ENCODE measurements around the gene NRGN.
A peak's percentile ranks its signal among the peaks of the same experiment; 100 is the strongest.

NRGN gene

DNA sequence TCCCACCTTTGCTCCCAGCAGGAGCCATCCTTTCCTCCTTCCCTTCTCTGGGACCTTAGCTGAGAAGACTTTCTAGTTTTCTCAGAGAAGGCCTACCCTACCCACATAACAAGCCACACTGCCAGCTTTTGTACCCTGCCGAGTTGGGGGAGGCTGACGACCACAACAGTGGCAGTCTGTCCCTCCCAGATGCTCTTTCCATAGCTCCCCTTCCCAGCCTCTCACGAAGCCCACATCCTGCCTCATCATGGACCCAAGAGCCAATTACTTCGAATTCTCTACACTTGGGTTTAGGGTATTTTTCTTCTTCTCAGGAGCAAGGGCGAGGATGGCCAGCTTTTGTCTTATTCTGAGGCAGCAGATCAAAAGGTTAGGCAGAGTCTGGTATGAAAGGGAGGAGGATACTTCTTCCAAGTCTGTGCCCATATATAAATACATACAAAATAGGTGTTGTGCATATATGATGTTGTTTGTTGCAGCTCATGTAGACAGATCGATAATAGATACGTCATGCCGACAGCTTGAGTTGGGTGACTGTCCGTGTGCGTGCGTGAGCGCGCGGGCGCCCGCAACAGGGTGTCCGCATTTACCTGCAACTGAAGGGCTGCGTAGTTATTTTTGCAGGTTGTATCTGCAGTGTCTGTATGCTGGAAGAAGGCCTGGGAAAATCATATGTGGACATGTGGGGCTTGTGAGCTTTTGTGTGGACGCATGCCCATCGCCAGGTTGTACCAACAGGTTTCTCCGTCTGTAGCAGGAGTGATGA is 846 bp upstream of the NRGN start:
- Histone ChIP-seq H3K4me3 (ENCODE audit: insufficient read depth, low read depth, low read length, poor library complexity, severe bottlenecking) (peak overlapping the region; percentile 69), H3K36me3 (ENCODE audit: control insufficient read depth, insufficient read depth, low read length) (no peaks in the 10 kb centered on the region), H3K4me1 (ENCODE audit: control insufficient read depth, insufficient read depth, low read length, poor library complexity, severe bottlenecking) (peaks cover 10% of the 10 kb centered on the region), H3K9me3 (ENCODE audit: control insufficient read depth, low read length) (no peaks in the 10 kb centered on the region), H3K27ac (ENCODE audit: insufficient read depth, low read length, poor library complexity, severe bottlenecking) (no peak overlapping the region), H3K27me3 (replicated peaks; ENCODE audit: control insufficient read depth, insufficient read depth, low read length, poor library complexity, severe bottlenecking) (no peaks in the 10 kb centered on the region)
- DNase-seq = no peak

DNA sequence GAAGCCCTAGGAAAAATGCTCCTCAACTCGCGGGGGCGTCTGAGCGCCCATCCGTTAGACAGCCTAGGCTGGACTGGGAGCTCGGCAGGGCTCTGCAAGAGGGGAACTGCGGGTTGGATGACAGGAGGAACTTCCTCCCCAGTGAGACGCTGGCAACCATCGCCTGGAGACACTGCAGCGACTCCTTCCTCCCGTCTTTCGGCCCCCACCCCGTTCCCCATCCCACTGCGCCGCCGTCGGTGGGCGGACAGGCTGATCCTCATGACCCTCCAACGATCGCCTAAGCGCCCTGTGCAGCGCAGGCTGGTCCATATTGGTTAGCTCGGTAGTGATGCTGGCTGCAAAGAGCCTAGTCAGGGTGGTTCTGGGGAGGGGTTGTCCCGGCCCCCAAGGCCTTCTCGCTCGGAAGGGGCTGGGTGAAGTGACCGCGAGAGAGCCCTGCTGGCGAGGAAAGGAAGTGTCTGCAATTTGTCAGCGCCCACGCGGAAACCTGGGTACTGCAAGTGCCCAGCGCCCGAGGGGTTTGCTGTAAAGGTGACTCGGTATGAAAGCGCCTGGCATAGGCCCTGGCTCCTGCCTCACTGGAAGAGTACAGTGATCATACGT is 638 bp downstream of the NRGN start:
- H3K4me1 ChIP-seq (ENCODE audit: control insufficient read depth, insufficient read depth, low read length, poor library complexity, severe bottlenecking) = peaks cover 10% of the 10 kb centered on the region
- H3K9me3 ChIP-seq (ENCODE audit: control insufficient read depth, low read length) = no peaks in the 10 kb centered on the region
- H3K4me3 ChIP-seq (ENCODE audit: insufficient read depth, low read depth, low read length, poor library complexity, severe bottlenecking) = peak overlapping the region; percentile 69
- peak; percentile 25 to 39 (median 38) for DNase-seq
- H3K27ac ChIP-seq (ENCODE audit: insufficient read depth, low read length, poor library complexity, severe bottlenecking) = no peak overlapping the region
- no peaks in the 10 kb centered on the region for H3K36me3 ChIP-seq (ENCODE audit: control insufficient read depth, insufficient read depth, low read length)
- no peaks in the 10 kb centered on the region for H3K27me3 ChIP-seq (replicated peaks; ENCODE audit: control insufficient read depth, insufficient read depth, low read length, poor library complexity, severe bottlenecking)

DNA sequence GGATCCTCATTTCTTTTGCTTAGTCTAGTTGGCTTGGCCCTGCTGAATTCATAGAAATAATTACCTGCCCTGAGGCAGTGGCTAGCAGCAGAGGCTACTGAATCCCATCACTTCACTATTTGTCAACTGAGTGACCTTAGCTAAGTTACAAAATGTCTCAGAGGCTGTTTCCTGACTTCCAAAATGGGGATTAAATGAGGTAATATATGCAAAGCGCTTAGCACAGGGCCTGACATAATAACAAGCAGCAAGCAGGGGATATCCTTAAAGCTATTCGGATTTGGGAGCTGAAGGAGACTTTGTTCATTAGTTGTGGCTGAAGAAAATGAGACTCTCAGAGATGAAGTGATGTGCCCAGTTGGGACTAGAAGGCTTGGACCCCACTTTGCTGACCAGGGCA is 2.8 kb downstream of the NRGN start:
- Histone ChIP-seq H3K4me3 (ENCODE audit: insufficient read depth, low read depth, low read length, poor library complexity, severe bottlenecking) (no peak overlapping the region), H3K27me3 (replicated peaks; ENCODE audit: control insufficient read depth, insufficient read depth, low read length, poor library complexity, severe bottlenecking) (no peaks in the 10 kb centered on the region), H3K4me1 (ENCODE audit: control insufficient read depth, insufficient read depth, low read length, poor library complexity, severe bottlenecking) (peaks cover 17% of the 10 kb centered on the region), H3K9me3 (ENCODE audit: control insufficient read depth, low read length) (no peaks in the 10 kb centered on the region), H3K27ac (ENCODE audit: insufficient read depth, low read length, poor library complexity, severe bottlenecking) (no peak overlapping the region), H3K36me3 (ENCODE audit: control insufficient read depth, insufficient read depth, low read length) (no peaks in the 10 kb centered on the region)
- DNase-seq = no peak

DNA sequence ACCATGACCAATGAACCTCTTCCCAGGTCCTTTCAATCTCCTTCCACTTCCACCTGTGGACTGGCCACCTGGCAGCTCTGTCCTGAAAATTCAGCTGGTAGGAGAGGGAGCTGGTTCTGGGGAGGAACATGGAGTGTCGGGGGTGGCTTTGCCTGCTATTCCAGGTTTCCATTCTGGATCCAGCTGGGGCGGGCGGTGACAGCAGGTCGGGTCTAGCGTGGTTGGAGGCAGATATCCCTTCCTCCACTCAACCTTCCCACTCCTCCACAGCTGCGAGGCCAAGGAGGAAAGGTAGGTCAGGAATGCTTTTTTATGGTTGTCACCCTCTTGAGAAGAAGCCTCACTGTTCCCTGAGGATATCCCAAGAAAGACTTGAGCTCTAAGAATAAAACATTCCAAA is 3.3 kb downstream of the NRGN start:
- H3K4me1 ChIP-seq (ENCODE audit: control insufficient read depth, insufficient read depth, low read length, poor library complexity, severe bottlenecking) = peaks cover 17% of the 10 kb centered on the region
- no peaks in the 10 kb centered on the region for H3K36me3 ChIP-seq (ENCODE audit: control insufficient read depth, insufficient read depth, low read length)
- no peak overlapping the region for H3K27ac ChIP-seq (ENCODE audit: insufficient read depth, low read length, poor library complexity, severe bottlenecking)
- H3K9me3 ChIP-seq (ENCODE audit: control insufficient read depth, low read length) = no peaks in the 10 kb centered on the region
- no peak overlapping the region for H3K4me3 ChIP-seq (ENCODE audit: insufficient read depth, low read depth, low read length, poor library complexity, severe bottlenecking)
- no peaks in the 10 kb centered on the region for H3K27me3 ChIP-seq (replicated peaks; ENCODE audit: control insufficient read depth, insufficient read depth, low read length, poor library complexity, severe bottlenecking)
- DNase-seq = no peak

DNA sequence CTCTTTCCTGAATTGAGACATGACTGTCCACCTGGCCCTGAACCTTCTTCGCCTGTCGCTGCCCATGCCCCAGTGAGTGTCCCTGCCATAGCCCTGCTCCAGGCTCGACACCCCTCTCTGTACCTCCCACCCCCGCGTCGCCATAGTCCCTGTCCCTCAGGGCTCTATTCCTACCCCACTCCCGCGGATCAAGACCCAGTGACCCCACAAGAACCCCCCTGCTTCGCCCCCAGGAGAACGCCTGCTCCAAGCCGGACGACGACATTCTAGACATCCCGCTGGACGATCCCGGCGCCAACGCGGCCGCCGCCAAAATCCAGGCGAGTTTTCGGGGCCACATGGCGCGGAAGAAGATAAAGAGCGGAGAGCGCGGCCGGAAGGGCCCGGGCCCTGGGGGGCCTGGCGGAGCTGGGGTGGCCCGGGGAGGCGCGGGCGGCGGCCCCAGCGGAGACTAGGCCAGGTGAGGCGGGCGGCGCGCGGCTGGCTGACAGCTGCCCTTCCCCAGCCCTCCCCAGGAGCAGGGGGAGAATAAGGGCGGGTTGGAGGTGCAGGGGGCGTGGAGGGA is 5.6 kb downstream of the NRGN start:
- Histone ChIP-seq H3K27me3 (replicated peaks; ENCODE audit: control insufficient read depth, insufficient read depth, low read length, poor library complexity, severe bottlenecking) (no peaks in the 10 kb centered on the region), H3K4me1 (ENCODE audit: control insufficient read depth, insufficient read depth, low read length, poor library complexity, severe bottlenecking) (peaks cover 11% of the 10 kb centered on the region), H3K4me3 (ENCODE audit: insufficient read depth, low read depth, low read length, poor library complexity, severe bottlenecking) (peak overlapping the region; percentile 96), H3K9me3 (ENCODE audit: control insufficient read depth, low read length) (no peaks in the 10 kb centered on the region), H3K27ac (ENCODE audit: insufficient read depth, low read length, poor library complexity, severe bottlenecking) (no peak overlapping the region), H3K36me3 (ENCODE audit: control insufficient read depth, insufficient read depth, low read length) (no peaks in the 10 kb centered on the region)
- no peak for DNase-seq

DNA sequence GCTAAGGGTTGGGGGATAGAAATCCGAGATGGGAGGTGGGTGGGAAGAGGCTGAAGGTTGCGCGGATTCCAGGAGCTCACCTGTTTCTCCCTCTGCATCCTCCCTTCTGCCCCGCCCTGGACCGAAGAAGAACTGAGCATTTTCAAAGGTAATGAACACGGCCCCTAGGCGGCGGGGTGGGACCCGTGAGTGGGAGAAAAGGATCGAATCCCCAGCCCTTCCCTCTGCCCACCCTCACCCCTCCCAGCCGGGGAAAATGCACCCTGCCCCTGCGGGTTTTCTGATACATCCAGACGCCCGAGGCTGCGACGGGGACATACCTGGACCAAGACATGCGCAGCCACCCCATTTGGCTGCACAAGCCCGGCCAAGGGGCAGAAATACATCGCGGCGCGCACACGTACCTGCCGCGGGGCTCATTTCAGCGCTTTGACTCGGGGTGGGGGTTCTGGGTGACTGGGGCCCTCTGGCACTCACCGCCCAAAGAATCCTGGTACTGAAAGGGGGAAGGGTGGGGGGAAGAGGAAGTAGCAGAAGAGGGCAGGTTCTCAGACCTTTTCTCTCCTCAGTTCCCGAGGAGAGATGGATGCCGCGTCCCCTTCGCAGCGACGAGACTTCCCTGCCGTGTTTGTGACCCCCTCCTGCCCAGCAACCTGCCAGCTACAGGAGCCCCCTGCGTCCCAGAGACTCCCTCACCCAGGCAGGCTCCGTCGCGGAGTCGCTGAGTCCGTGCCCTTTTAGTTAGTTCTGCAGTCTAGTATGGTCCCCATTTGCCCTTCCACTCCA is 6.3 kb downstream of the NRGN start:
- no peaks in the 10 kb centered on the region for H3K27me3 ChIP-seq (replicated peaks; ENCODE audit: control insufficient read depth, insufficient read depth, low read length, poor library complexity, severe bottlenecking)
- no peaks in the 10 kb centered on the region for H3K36me3 ChIP-seq (ENCODE audit: control insufficient read depth, insufficient read depth, low read length)
- no peak for DNase-seq
- peaks cover 7% of the 10 kb centered on the region for H3K4me1 ChIP-seq (ENCODE audit: control insufficient read depth, insufficient read depth, low read length, poor library complexity, severe bottlenecking)
- no peaks in the 10 kb centered on the region for H3K9me3 ChIP-seq (ENCODE audit: control insufficient read depth, low read length)
- peak overlapping the region; percentile 96 for H3K4me3 ChIP-seq (ENCODE audit: insufficient read depth, low read depth, low read length, poor library complexity, severe bottlenecking)
- H3K27ac ChIP-seq (ENCODE audit: insufficient read depth, low read length, poor library complexity, severe bottlenecking) = peak overlapping the region; percentile 72

DNA sequence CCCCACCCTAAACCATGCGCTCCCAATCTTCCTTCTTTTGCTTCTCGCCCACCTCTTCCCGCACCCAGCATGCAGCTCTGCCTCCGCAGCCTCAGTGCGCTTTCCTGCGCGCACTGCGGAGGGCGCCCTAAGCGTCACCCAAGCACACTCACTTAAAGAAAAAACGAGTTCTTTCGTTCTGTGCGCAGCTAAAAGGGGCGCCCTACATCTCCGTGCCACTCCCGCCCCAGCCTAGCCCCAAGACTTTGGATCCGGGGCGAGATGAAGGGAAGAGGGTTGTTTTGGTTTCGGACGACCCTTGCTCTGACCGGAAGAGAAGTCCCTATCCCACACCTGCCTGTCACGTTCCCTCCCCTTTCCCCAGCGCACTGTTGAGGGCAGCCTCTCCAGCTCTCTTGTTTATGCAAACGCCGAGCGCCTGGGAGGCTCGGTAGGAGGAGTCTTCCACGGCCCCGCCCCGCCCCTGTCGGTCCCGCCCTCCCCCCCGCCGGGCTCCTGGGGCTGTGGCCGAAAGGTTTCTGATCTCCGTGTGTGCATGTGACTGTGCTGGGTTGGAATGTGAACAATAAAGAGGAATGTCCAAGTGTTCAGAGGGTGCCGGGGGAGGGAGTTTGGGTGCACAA is 7.0 kb downstream of the NRGN start:
- H3K36me3 ChIP-seq (ENCODE audit: control insufficient read depth, insufficient read depth, low read length) = no peaks in the 10 kb centered on the region
- peaks cover 7% of the 10 kb centered on the region for H3K4me1 ChIP-seq (ENCODE audit: control insufficient read depth, insufficient read depth, low read length, poor library complexity, severe bottlenecking)
- H3K4me3 ChIP-seq (ENCODE audit: insufficient read depth, low read depth, low read length, poor library complexity, severe bottlenecking) = peak overlapping the region; percentile 96
- no peaks in the 10 kb centered on the region for H3K9me3 ChIP-seq (ENCODE audit: control insufficient read depth, low read length)
- peak overlapping the region; percentile 72 for H3K27ac ChIP-seq (ENCODE audit: insufficient read depth, low read length, poor library complexity, severe bottlenecking)
- peak; percentile 63 to 70 (median 69) for DNase-seq
- H3K27me3 ChIP-seq (replicated peaks; ENCODE audit: control insufficient read depth, insufficient read depth, low read length, poor library complexity, severe bottlenecking) = no peaks in the 10 kb centered on the region

DNA sequence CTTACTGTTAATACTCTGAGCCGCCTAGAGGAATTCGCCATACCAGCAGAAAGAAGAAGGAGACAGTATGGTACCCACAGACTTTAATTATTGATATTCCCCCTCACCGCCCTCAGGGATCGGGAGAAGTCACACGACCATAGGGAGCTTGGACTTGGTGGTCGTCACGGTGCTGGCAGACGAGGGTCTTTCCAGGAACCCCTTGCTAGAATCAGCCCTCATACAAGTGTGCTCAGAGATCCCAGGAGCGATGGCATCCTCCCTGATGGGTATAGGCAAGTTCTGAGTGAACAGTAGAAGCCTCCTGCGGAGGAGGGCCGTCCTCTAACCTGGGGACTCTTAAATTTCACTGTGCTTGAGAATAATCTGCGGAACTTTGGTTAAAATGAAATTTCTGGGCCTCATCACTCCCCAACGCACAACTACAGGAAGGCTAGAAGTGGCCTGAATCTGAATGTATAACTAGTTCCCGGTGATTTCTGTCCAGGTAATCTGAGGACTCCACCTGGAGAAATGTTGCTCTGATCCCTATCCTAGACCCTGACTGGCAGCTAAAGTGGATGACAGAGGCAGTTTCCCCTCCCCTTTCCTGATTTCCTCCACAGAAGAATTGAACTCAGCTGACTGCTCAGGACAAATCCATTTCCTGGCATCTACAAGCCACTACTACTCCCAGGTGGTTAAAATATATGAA is 7.8 kb downstream of the NRGN start:
- peaks cover 7% of the 10 kb centered on the region for H3K4me1 ChIP-seq (ENCODE audit: control insufficient read depth, insufficient read depth, low read length, poor library complexity, severe bottlenecking)
- H3K36me3 ChIP-seq (ENCODE audit: control insufficient read depth, insufficient read depth, low read length) = no peaks in the 10 kb centered on the region
- no peaks in the 10 kb centered on the region for H3K27me3 ChIP-seq (replicated peaks; ENCODE audit: control insufficient read depth, insufficient read depth, low read length, poor library complexity, severe bottlenecking)
- H3K27ac ChIP-seq (ENCODE audit: insufficient read depth, low read length, poor library complexity, severe bottlenecking) = no peak overlapping the region
- no peak overlapping the region for H3K4me3 ChIP-seq (ENCODE audit: insufficient read depth, low read depth, low read length, poor library complexity, severe bottlenecking)
- DNase-seq = no peak
- H3K9me3 ChIP-seq (ENCODE audit: control insufficient read depth, low read length) = no peaks in the 10 kb centered on the region

DNA sequence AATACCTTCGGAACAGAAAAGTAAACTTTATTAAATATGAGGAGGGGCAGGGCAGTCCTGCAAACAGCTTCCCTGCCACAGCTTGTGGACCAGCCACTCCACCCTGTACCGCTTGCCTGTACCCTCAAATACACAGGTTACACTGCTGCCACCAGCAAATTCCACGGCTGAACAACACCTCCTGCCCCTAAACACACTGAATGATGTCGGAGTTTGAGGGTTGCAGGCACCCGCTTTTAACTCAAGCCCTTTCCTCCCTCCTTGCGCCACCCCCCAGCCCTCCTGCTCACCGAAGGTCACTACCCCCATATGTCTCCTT is 8.3 kb downstream of the NRGN start:
- Histone ChIP-seq H3K27ac (ENCODE audit: insufficient read depth, low read length, poor library complexity, severe bottlenecking) (no peak overlapping the region), H3K36me3 (ENCODE audit: control insufficient read depth, insufficient read depth, low read length) (no peaks in the 10 kb centered on the region), H3K4me1 (ENCODE audit: control insufficient read depth, insufficient read depth, low read length, poor library complexity, severe bottlenecking) (peaks cover 7% of the 10 kb centered on the region), H3K27me3 (replicated peaks; ENCODE audit: control insufficient read depth, insufficient read depth, low read length, poor library complexity, severe bottlenecking) (no peaks in the 10 kb centered on the region), H3K9me3 (ENCODE audit: control insufficient read depth, low read length) (no peaks in the 10 kb centered on the region), H3K4me3 (ENCODE audit: insufficient read depth, low read depth, low read length, poor library complexity, severe bottlenecking) (no peak overlapping the region)
- DNase-seq = no peak

Measured in effector memory CD4-positive, alpha-beta T cell (primary cell).